OCI-LY3 (cell line): Measurements from ENCODE around the gene SAPCD2.

ENCODE experiments used
- CTCF ChIP-seq: fragments of 200-600, 300-600 bp; sonication (generic); IDR thresholded peaks from 2 replicates; pipeline ENCODE4 v1.5.1; 2014; ENCODE audit warnings: antibody characterized with exemption, low read length, low read depth
- EZH2phosphoT487 ChIP-seq: fragments of 200-600 bp; shearing (Covaris generic); IDR thresholded peaks from 2 replicates; pipeline ENCODE4 v1.6.1; 2018; ENCODE audit warnings: antibody characterized with exemption, mixed run types, low read depth

- TF ChIP-seq CTCF (no peak), EZH2phosphoT487 (no peak)
Observed at GRCh38 chr9:137030006-137030405, 40.4 kb downstream of the SAPCD2 start.
